ENCODE measurements around the gene PRR35. TPM values are rescaled to one million over a fixed set of nuclear protein-coding genes. Genes with fewer than 3 reads are reported as not detected.

The PRR35 gene
- total RNA-seq, 1 experiment from 2014 or later = not detected

DNA sequence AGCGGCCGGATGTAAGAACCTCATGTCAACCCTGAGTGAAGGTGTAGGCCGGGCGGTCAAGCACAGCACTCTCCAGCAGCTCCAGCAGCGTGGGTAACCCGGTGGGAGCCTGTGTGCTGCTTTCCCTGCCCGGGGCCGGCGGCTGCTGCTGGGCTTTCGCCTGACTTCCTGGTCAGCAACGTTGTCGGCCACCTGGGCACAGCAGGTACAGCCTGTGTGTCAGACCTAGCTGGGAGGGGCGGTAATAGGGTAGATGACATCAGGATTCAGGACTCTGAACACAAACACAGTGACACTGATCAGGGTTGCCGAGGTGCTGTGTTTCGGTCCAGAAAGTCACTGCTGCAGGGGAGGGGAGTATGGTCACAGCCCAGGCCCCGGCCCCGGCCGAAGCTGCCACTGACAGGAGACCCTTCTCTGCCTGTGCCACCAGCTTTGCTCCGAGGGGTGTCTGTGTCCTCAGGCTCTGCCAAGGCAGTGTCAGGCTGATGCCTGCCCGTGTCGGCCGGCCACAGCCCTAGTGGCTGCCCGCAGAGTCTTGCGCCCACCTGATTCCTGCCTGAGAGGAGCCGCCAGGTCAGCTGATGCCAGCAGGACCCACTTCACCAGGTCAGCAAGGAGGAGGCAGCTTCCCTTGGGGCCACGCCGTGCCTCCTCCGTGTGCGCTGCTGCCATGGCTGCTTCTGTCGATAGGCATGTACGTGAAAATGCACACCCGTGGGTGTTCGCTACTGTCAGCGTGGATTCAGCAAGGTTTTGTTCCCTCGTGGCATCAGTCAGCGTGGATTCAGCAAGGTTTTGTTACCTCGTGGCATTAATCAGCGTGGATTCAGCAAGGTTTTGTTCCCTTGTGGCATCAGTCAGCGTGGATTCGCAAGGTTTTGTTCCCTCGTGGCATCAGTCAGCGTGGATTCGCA lies 38.9 kb downstream of the PRR35 start:
- H3K36me3 ChIP-seq = peaks cover 5% of the 10 kb centered on the region; the same call in 1 of the 2 replicates
- H3K4me3 ChIP-seq = no peak overlapping the region
- no peak overlapping the region for H3K27ac ChIP-seq
- no peaks in the 10 kb centered on the region for H3K4me1 ChIP-seq (replicated peaks)
- DNase-seq (ENCODE audit: low read depth in 1 of 2, low spot score in 2 of 2) = no peak
- no peaks in the 10 kb centered on the region for H3K27me3 ChIP-seq (replicated peaks)
- H3K9me3 ChIP-seq (replicated peaks) = no peaks in the 10 kb centered on the region

DNA sequence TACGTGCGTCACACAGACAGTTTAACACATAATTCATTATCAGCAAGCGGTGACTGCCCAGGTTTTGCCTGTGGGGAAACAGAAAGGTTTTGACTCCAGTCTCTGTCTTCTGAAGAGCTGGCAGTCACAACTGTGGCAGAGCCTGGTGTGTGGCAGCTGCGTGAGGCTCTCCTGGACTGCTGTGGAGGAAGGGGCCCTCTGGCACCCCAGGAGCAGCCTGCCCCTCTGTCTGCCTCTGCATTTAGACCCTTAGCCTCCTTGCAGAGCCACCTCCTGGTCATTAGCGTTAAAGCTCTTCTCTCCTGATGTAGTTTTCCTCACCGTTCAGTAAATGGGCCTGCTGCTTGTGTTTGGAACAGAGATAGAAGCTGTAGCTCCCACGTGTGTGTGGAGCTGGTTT lies 40.6 kb downstream of the PRR35 start:
- no peak for DNase-seq (ENCODE audit: low read depth in 1 of 2, low spot score in 2 of 2)
- Histone ChIP-seq H3K4me1 (replicated peaks) (no peaks in the 10 kb centered on the region), H3K36me3 (peaks cover 5% of the 10 kb centered on the region; the same call in 1 of the 2 replicates), H3K4me3 (no peak overlapping the region), H3K27me3 (replicated peaks) (no peaks in the 10 kb centered on the region), H3K27ac (no peak overlapping the region), H3K9me3 (replicated peaks) (no peaks in the 10 kb centered on the region)

DNA sequence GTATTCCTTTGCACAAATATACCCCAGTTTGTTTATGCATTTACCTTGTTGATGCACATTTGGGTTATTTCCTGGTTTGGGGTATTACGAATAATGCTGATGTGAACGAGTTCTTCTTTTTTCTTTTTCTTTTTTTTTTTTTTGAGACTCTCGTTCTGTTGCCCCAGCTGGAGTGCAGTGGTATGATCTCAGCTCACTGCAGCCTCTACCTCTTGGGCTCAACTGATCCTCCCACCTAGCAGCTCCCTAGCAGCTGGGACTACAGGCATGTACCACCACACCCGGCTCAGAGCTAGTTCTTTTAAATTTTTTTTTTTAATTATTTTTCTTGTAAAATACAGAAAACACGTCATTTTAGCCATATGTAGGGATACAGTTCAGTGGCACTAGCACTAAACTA lies 43.7 kb downstream of the PRR35 start:
- Histone ChIP-seq H3K4me1 (replicated peaks) (no peaks in the 10 kb centered on the region), H3K4me3 (no peak overlapping the region), H3K36me3 (peaks cover 2% of the 10 kb centered on the region; the same call in 1 of the 2 replicates), H3K27ac (no peak overlapping the region), H3K27me3 (replicated peaks) (no peaks in the 10 kb centered on the region), H3K9me3 (replicated peaks) (no peaks in the 10 kb centered on the region)
- DNase-seq (ENCODE audit: low read depth in 1 of 2, low spot score in 2 of 2) = no peak

DNA sequence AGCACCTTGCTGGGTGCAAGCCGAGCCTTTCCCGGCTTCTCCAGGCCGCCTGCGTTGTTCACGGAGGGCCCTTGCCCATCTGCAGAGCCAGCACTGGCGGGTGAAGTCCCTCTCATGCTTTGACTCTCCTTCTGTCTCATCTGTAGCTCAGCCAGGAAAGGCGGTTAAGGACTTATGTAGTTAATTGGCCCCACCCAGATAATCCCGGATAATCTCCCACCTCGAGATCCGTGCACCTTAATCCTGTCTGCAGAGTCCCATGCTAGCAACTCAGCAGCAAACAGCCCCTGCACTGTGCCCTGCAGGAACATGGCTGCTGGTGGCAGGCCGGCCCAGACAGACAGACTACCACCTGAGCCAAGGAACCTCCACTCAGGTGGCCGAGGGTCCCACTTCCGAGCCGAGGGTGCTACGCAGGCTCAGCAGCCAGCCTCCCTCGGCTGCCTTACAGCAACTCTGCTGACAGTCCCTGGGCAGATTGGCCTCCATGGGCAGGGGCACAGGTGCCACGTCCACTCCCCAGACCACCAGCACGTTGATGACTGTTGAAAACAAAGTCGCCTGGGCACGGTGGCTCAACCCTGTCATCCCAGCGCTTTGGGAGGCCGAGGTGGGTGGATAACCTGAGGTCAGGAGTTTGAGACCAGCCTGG lies 46.6 kb downstream of the PRR35 start:
- Histone ChIP-seq H3K27ac (no peak overlapping the region), H3K9me3 (replicated peaks) (no peaks in the 10 kb centered on the region), H3K36me3 (no peaks in the 10 kb centered on the region), H3K4me1 (replicated peaks) (no peaks in the 10 kb centered on the region), H3K4me3 (no peak overlapping the region), H3K27me3 (replicated peaks) (no peaks in the 10 kb centered on the region)
- DNase-seq (ENCODE audit: low read depth in 1 of 2, low spot score in 2 of 2) = no peak

DNA sequence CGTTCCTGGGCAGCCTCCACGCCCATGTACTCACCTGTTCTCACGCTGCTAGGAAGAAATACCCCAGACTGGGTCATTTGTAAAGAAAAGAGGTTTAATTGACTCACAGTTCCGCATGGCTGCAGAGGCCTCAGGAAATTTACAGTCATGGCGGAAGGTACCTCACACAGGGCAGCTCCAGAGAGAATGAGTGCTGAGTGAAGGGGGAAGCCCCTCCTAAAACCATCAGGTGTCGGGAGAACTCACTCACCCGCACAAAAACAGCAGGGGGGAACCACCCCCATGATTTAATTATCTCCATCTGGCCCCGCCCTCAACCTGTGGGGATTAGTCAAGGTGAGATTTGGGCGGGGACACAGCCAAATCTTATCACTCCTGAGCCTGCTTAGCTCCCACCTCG lies 47.8 kb downstream of the PRR35 start:
- H3K27ac ChIP-seq = no peak overlapping the region
- H3K4me3 ChIP-seq = no peak overlapping the region
- H3K36me3 ChIP-seq = no peaks in the 10 kb centered on the region
- H3K4me1 ChIP-seq (replicated peaks) = no peaks in the 10 kb centered on the region
- H3K9me3 ChIP-seq (replicated peaks) = no peaks in the 10 kb centered on the region
- H3K27me3 ChIP-seq (replicated peaks) = no peaks in the 10 kb centered on the region
- no peak for DNase-seq (ENCODE audit: low read depth in 1 of 2, low spot score in 2 of 2)

DNA sequence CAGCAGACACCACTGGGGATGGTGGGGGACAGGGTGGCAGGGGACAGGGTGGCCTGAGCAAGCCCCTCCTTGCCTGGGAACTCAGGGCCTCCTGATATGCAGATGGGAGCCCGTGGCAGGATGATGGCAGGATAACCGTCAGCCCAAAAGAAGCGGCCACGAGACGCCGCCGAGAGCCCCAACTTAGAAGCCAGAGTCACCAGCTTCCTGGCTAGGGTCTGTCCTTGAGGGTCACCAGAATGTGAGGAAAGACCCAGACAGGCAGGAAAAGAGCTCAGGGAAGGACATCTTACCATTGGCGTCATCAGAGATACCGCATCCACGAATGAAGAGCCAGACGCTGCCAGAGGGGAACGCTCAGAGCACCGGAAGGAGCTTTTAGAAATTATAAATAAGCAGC lies 49.1 kb downstream of the PRR35 start:
- no peak overlapping the region for H3K27ac ChIP-seq
- H3K27me3 ChIP-seq (replicated peaks) = no peaks in the 10 kb centered on the region
- no peaks in the 10 kb centered on the region for H3K9me3 ChIP-seq (replicated peaks)
- H3K4me3 ChIP-seq = no peak overlapping the region
- DNase-seq (ENCODE audit: low read depth in 1 of 2, low spot score in 2 of 2) = no peak
- no peaks in the 10 kb centered on the region for H3K4me1 ChIP-seq (replicated peaks)
- H3K36me3 ChIP-seq = no peaks in the 10 kb centered on the region

DNA sequence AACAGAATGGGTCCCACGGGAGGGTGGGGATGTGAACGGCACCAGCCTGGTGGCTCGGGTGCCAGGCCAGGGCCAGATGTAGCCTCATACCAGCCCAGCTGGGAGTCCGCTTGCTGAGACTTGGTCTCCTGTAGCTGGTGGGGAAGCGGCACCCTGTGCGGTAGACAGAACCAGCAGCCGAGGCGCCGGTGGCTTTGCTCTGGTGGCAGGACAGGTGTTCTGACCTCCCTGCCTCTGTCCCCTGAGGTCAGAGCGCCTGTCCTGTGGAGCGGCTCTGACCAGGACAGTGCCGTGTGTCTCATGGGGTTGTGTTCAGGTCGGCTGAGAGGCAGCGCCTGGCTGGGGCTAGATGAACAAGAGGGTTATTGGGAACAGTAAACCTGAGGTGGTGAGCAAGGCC lies 49.8 kb downstream of the PRR35 start:
- Histone ChIP-seq H3K4me3 (no peak overlapping the region), H3K27me3 (replicated peaks) (no peaks in the 10 kb centered on the region), H3K27ac (no peak overlapping the region), H3K4me1 (replicated peaks) (no peaks in the 10 kb centered on the region), H3K36me3 (no peaks in the 10 kb centered on the region), H3K9me3 (replicated peaks) (no peaks in the 10 kb centered on the region)
- DNase-seq (ENCODE audit: low read depth in 1 of 2, low spot score in 2 of 2) = no peak

DNA sequence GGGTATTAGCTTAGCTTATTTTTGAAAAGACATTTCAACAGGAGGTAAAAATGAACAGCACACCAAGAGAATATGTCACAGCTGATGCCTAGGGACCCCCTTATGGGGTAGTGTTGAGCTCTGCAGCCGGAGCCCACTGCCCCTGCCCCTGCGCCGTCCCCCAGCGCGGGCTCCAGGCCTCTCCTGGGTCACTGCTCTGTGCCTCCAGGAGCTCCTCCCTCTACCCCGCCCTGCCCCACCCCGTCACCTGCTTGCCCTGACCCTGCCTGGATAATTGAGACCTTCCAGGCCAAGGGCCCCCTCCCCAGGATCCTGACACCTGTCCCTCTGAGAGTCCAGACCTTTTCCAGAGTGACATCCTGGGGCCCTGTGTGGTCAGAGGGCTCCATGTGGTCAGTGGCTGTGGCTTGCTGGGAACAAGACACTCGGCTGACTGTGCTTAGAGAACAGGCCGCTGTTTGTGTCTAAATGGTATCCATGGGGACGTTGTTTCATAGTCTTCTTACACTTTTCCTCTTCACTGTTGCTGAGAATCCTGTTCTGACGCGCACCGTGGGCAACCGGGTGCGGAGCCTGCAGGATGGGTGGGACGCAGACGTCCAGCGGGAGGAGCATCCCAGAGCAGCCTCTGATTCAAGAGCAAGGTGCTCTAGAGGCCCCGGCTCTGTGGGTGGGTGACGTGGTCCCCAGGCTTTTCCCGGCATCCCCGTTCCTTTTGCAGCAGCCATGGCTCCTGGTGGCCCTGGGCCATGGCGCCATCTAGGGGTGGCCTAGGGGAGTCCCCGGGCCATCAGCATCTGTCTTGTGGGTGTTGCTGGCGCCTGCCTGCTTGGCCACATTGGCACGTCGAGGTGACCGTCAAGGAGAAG lies 50.6 kb downstream of the PRR35 start:
- no peak for DNase-seq (ENCODE audit: low read depth in 1 of 2, low spot score in 2 of 2)
- no peak overlapping the region for H3K27ac ChIP-seq
- H3K4me1 ChIP-seq (replicated peaks) = no peaks in the 10 kb centered on the region
- H3K4me3 ChIP-seq = no peak overlapping the region
- H3K27me3 ChIP-seq (replicated peaks) = no peaks in the 10 kb centered on the region
- no peaks in the 10 kb centered on the region for H3K36me3 ChIP-seq
- H3K9me3 ChIP-seq (replicated peaks) = no peaks in the 10 kb centered on the region

DNA sequence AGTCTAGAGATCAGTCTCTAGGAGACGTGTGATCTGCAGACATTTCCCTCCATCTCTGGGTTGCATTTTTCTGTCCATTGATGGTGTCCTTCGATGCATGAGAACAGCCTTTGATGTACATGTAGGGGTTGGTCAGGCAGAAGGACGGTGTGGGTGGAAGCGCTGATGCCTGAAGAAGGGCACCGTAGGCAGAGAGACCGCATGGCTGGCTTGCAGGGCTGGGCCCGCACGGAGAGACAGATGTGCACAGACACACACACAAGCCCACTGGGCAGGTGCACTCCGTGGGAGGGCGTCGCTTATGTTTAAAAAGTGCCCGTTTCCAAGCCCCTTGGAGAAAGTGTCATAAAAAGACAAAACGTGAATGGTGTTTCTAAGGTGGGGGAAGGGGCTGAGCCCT lies 54.9 kb downstream of the PRR35 start:
- H3K27ac ChIP-seq = no peak overlapping the region
- H3K4me3 ChIP-seq = no peak overlapping the region
- no peaks in the 10 kb centered on the region for H3K36me3 ChIP-seq
- H3K9me3 ChIP-seq (replicated peaks) = no peaks in the 10 kb centered on the region
- no peaks in the 10 kb centered on the region for H3K27me3 ChIP-seq (replicated peaks)
- no peak for DNase-seq (ENCODE audit: low read depth in 1 of 2, low spot score in 2 of 2)
- no peaks in the 10 kb centered on the region for H3K4me1 ChIP-seq (replicated peaks)

Other genes starting within 250 kb of the PRR35 start
- 18.5 and 26.4 TPM in 2 replicates for gene AXIN1, start 207.7 kb upstream of the PRR35 start, total RNA-seq (2014; rRNA removed; shearing (Covaris generic))
- gene MRPL28, start 189.9 kb upstream of the PRR35 start, total RNA-seq (2014; rRNA removed; shearing (Covaris generic)) = 150 and 154 TPM in 2 replicates
- 34.9 and 39.7 TPM in 2 replicates for gene PGAP6, start 178.4 kb upstream of the PRR35 start, total RNA-seq (2014; rRNA removed; shearing (Covaris generic))
- 62.7 and 82.9 TPM in 2 replicates for gene NME4, start 163.2 kb upstream of the PRR35 start, total RNA-seq (2014; rRNA removed; shearing (Covaris generic))
- 0.69 and 5.8 TPM in 2 replicates for gene DECR2, start 158.5 kb upstream of the PRR35 start, total RNA-seq (2014; rRNA removed; shearing (Covaris generic))
- 21.1 and 23.6 TPM in 2 replicates for gene RAB11FIP3, start 134.7 kb upstream of the PRR35 start, total RNA-seq (2014; rRNA removed; shearing (Covaris generic))
- 44.4 and 46.1 TPM in 2 replicates for gene CAPN15, start 32.7 kb upstream of the PRR35 start, total RNA-seq (2014; rRNA removed; shearing (Covaris generic))
- gene NHLRC4, start 6.6 kb downstream of the PRR35 start, total RNA-seq (2014; rRNA removed; shearing (Covaris generic)) = 0.37 TPM in 1 of 2 replicates, not detected in the other
- gene PIGQ, start 9.6 kb downstream of the PRR35 start, total RNA-seq (2014; rRNA removed; shearing (Covaris generic)) = 19.6 and 33.8 TPM in 2 replicates
- gene RAB40C, start 29.7 kb downstream of the PRR35 start, total RNA-seq (2014; rRNA removed; shearing (Covaris generic)) = 10.2 and 17.8 TPM in 2 replicates
- gene WFIKKN1, start 70.6 kb downstream of the PRR35 start, total RNA-seq (2014; rRNA removed; shearing (Covaris generic)) = 0.39 and 0.41 TPM in 2 replicates
- 73.1 and 86.6 TPM in 2 replicates for gene METTL26, start 75.9 kb downstream of the PRR35 start, total RNA-seq (2014; rRNA removed; shearing (Covaris generic))
- 3.0 TPM in 1 of 2 replicates, not detected in the other for gene MCRIP2, start 81.4 kb downstream of the PRR35 start, total RNA-seq (2014; rRNA removed; shearing (Covaris generic))
- 12.1 and 31.9 TPM in 2 replicates for gene WDR90, start 89.0 kb downstream of the PRR35 start, total RNA-seq (2014; rRNA removed; shearing (Covaris generic))
- 51.2 and 64.3 TPM in 2 replicates for gene RHOT2, start 107.7 kb downstream of the PRR35 start, total RNA-seq (2014; rRNA removed; shearing (Covaris generic))
- 1.1 and 13.1 TPM in 2 replicates for gene RHBDL1, start 115.3 kb downstream of the PRR35 start, total RNA-seq (2014; rRNA removed; shearing (Covaris generic))
- 150 and 253 TPM in 2 replicates for gene STUB1, start 120.0 kb downstream of the PRR35 start, total RNA-seq (2014; rRNA removed; shearing (Covaris generic))
- 13.9 and 25.7 TPM in 2 replicates for gene JMJD8, start 123.9 kb downstream of the PRR35 start, total RNA-seq (2014; rRNA removed; shearing (Covaris generic))
- 2.1 TPM in 2 replicates for gene WDR24, start 130.0 kb downstream of the PRR35 start, total RNA-seq (2014; rRNA removed; shearing (Covaris generic))
- gene FBXL16, start 145.4 kb downstream of the PRR35 start, total RNA-seq (2014; rRNA removed; shearing (Covaris generic)) = 0.13 TPM in 1 of 2 replicates, not detected in the other
- gene METRN, start 154.7 kb downstream of the PRR35 start, total RNA-seq (2014; rRNA removed; shearing (Covaris generic)) = 75.5 and 99.3 TPM in 2 replicates
- gene ANTKMT, start 160.8 kb downstream of the PRR35 start, total RNA-seq (2014; rRNA removed; shearing (Covaris generic)) = 43.7 and 95.5 TPM in 2 replicates
- 0.26 TPM in 1 of 2 replicates, not detected in the other for gene CCDC78, start 166.0 kb downstream of the PRR35 start, total RNA-seq (2014; rRNA removed; shearing (Covaris generic))
- gene HAGHL, start 166.7 kb downstream of the PRR35 start, total RNA-seq (2014; rRNA removed; shearing (Covaris generic)) = 7.8 and 16.6 TPM in 2 replicates
- 24.2 and 27.4 TPM in 2 replicates for gene CIAO3, start 180.6 kb downstream of the PRR35 start, total RNA-seq (2014; rRNA removed; shearing (Covaris generic))
- not detected in 2 replicates for gene MSLN, start 200.3 kb downstream of the PRR35 start, total RNA-seq (2014; rRNA removed; shearing (Covaris generic))
- 35.7 and 46.5 TPM in 2 replicates for gene RPUSD1, start 228.0 kb downstream of the PRR35 start, total RNA-seq (2014; rRNA removed; shearing (Covaris generic))
- gene CHTF18, start 228.2 kb downstream of the PRR35 start, total RNA-seq (2014; rRNA removed; shearing (Covaris generic)) = 25.4 and 30.6 TPM in 2 replicates
- not detected in 2 replicates for gene GNG13, start 240.3 kb downstream of the PRR35 start, total RNA-seq (2014; rRNA removed; shearing (Covaris generic))

All from SJSA1 (cell line).